Adrenal gland (tissue), 12 donors: ENCODE measurements around the gene BCL2L11. TPM values are rescaled to one million over a fixed set of nuclear protein-coding genes. Genes with fewer than 3 reads are reported as not detected.

ENCODE experiments used
- DNase-seq, 7 donors: peaks; one replicate each; pipeline ENCODE4 v3.0.0-alpha.2; 2019 to 2020
- H3K27ac ChIP-seq, 5 donors: fragments of 200-600 bp; sonication (generic) in 4 of 5; 1 replicate in 3 of 5; 2 replicates in 2 of 5; pipeline versions ENCODE4 v1.5.1 to v1.8.0; 2016 to 2020; ENCODE audit warnings: mild to moderate bottlenecking in 1 of 5
- H3K27me3 ChIP-seq: fragments of 200-600 bp; 2 replicates; pipeline ENCODE4 v1.8.0; 2021
- H3K36me3 ChIP-seq, 2 donors: fragments of 200-600 bp; replicated peaks in 1 of 2; 1 replicate in 1 of 2; 2 replicates in 1 of 2; pipeline versions ENCODE4 v1.5.1 to v1.8.0; 2018 to 2022
- H3K4me1 ChIP-seq, 2 donors: fragments of 200-600 bp; replicated peaks in 1 of 2; 1 replicate in 1 of 2; 2 replicates in 1 of 2; pipeline versions ENCODE4 v1.5.1 to v1.8.0; 2018 to 2021
- H3K4me3 ChIP-seq, 4 donors: fragments of 200-600 bp; sonication (generic) in 3 of 4; one replicate each; pipeline ENCODE4 v1.5.1; 2016 to 2018
- H3K9me3 ChIP-seq, 3 donors: fragments of 200-600 bp; sonication (generic) in 1 of 3; replicated peaks in 1 of 3; 1 replicate in 2 of 3; 2 replicates in 1 of 3; pipeline versions ENCODE4 v1.5.1 to v1.8.0; 2016 to 2021
- POLR2A ChIP-seq, 2 donors: fragments of 450-650 bp; IDR thresholded peaks; one replicate each; pipeline ENCODE4 v1.6.1; 2017; ENCODE audit warnings: antibody characterized with exemption in 2 of 2, mild to moderate bottlenecking in 2 of 2, moderate library complexity in 1 of 2
- WGBS, 4 donors: extraction: QIAGEN DNeasy Blood & Tissue Kit in 2 of 4; methylation state at CpG; one replicate each; pipeline versions ENCODE4 v1.1.5 to v1.1.7; 2013 to 2017; 5-methylcytosine and 5-hydroxymethylcytosine counted together
- intact Hi-C, 2 donors: fragments of 100-400 bp; cut with DNase I; formaldehyde crosslinking; loops; one replicate each; pipeline versions ENCODE4 v1.14.1 to v1.15.0; 2022 to 2023
- polyA plus RNA-seq, 3 donors: library from polyadenylated mRNA; stranded (reverse); fragments of 200-250 nt in 2 of 3; fragments of 350-450 nt in 1 of 3; fragmentation: Illumina TruSeq in 1 of 3; extraction: RNeasy Lipid Tissue Mini Kit (QIAGEN cat#74804) in 1 of 3; gene quantifications; one replicate each; pipeline ENCODE4 v1.2.3, GENCODE V29; 2013 to 2014
- total RNA-seq, 9 donors: library from RNA; depleted of rRNA in 4 of 9; stranded (reverse); fragments of >200 nt in 4 of 9; fragments of 120-200 nt in 1 of 9; fragmentation: NEBNext Ultra II Directional in 1 of 9; extraction: Animal tissue kit (Norgen Biotek cat#: 25700) in 1 of 9; gene quantifications; one replicate each; pipeline versions ENCODE4 v1.1.0 to v1.2.4, GENCODE V29; 2013 to 2023
- TF ChIP-seq, protein P1 (sequence below), 6 experiments: fragments of 450-650 bp in 4 of 6; fragments of 200-600 bp in 2 of 6; sonication (generic) in 1 of 6; IDR thresholded peaks; 1 replicate in 5 of 6; 2 replicates in 1 of 6; pipeline versions ENCODE4 v1.5.1 to v1.8.0; 2016 to 2021; ENCODE audit warnings: antibody characterized with exemption in 6 of 6, mild to moderate bottlenecking in 2 of 6, moderate library complexity in 1 of 6
- donor health status: healthy with polysubstance abuse.
- donor health status: Bipolar disorder and iron deficiency.
- donor health status: DM: yes; HTN: yes; CAD: no.
- donor health status: DM: no; HTN: no; CAD: no.
- donor health status: DM: no; HTN: no; CAD: no.
- donor health status: DM: yes; HTN: yes; CAD: no.

The BCL2L11 gene
- total and polyA plus RNA-seq, 12 donors, result 2.5 to 165 (median 15.7) TPM

DNA sequence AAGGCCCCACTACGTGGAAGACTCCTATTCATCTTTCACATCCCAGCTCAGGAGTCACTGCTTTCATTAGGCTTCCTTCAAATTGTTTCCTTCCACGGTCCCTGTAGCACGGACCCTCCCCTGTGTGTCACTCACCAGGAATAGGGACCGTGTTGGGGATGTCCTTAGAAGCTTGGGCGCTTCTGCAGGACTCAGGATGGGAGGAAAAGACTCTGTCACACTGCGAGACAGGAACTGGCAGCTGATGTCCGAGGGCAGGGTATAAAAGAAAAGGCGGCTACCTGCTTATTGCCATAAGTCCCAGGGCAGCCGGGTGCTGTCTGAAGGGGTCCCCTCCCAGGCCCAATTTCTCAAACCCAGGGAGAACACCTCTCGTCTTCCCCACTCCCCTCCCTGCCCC, 79.1 kb downstream of the BCL2L11 start:
- TF ChIP-seq, protein P1, sequence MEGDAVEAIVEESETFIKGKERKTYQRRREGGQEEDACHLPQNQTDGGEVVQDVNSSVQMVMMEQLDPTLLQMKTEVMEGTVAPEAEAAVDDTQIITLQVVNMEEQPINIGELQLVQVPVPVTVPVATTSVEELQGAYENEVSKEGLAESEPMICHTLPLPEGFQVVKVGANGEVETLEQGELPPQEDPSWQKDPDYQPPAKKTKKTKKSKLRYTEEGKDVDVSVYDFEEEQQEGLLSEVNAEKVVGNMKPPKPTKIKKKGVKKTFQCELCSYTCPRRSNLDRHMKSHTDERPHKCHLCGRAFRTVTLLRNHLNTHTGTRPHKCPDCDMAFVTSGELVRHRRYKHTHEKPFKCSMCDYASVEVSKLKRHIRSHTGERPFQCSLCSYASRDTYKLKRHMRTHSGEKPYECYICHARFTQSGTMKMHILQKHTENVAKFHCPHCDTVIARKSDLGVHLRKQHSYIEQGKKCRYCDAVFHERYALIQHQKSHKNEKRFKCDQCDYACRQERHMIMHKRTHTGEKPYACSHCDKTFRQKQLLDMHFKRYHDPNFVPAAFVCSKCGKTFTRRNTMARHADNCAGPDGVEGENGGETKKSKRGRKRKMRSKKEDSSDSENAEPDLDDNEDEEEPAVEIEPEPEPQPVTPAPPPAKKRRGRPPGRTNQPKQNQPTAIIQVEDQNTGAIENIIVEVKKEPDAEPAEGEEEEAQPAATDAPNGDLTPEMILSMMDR (IDR thresholded peaks at IDR 0.05), result no peak
- TF ChIP-seq POLR2A (IDR thresholded peaks at IDR 0.05), result no peak
- 91 to 97% (median 91%) methylated on average over 10 of the region's 10 CpGs for WGBS, 4 donors
- Histone ChIP-seq H3K9me3 (no peaks in the 10 kb centered on the region), H3K4me3 (no peak overlapping the region), H3K27ac (no peak overlapping the region), H3K36me3 (no peaks in the 10 kb centered on the region), H3K27me3 (no peaks in the 10 kb centered on the region), H3K4me1 (no peaks in the 10 kb centered on the region)
- no peak for DNase-seq
- intact Hi-C loops, result no loop called here

- WGBS, 4 donors, result 87 to 100% (median 94%) methylated on average over 2 to 11 of the region's 11 CpGs
These were observed 79.7 kb downstream of the BCL2L11 start for GRCh38 chr2:111200333-111200881.

GRCh38 chr2:111201214-111201613, 80.5 kb downstream of the BCL2L11 start:
- no peaks in the 10 kb centered on the region for H3K27me3 ChIP-seq
- no peak overlapping the region for H3K4me3 ChIP-seq
- no peaks in the 10 kb centered on the region for H3K4me1 ChIP-seq
- WGBS, 4 donors, result 77 to 94% (median 91%) methylated on average over 3 to 4 of the region's 4 CpGs
- H3K9me3 ChIP-seq, result no peaks in the 10 kb centered on the region
- no peak overlapping the region for H3K27ac ChIP-seq
- intact Hi-C loops, result no loop called here
- DNase-seq, result no peak
- TF ChIP-seq, protein P1 (IDR thresholded peaks at IDR 0.05), result no peak
- TF ChIP-seq POLR2A (IDR thresholded peaks at IDR 0.05), result no peak
- H3K36me3 ChIP-seq, result no peaks in the 10 kb centered on the region

More at GRCh38 chr2:111200333-111200881, 79.7 kb downstream of the BCL2L11 start:
- no peak overlapping the region for H3K27ac ChIP-seq
- no peaks in the 10 kb centered on the region for H3K27me3 ChIP-seq
- intact Hi-C loops, result no loop called here
- DNase-seq, result no peak
- no peak for TF ChIP-seq POLR2A (IDR thresholded peaks at IDR 0.05)
- TF ChIP-seq, protein P1 (IDR thresholded peaks at IDR 0.05), result no peak
- H3K4me3 ChIP-seq, result no peak overlapping the region
- no peaks in the 10 kb centered on the region for H3K36me3 ChIP-seq
- no peaks in the 10 kb centered on the region for H3K4me1 ChIP-seq
- no peaks in the 10 kb centered on the region for H3K9me3 ChIP-seq

DNA sequence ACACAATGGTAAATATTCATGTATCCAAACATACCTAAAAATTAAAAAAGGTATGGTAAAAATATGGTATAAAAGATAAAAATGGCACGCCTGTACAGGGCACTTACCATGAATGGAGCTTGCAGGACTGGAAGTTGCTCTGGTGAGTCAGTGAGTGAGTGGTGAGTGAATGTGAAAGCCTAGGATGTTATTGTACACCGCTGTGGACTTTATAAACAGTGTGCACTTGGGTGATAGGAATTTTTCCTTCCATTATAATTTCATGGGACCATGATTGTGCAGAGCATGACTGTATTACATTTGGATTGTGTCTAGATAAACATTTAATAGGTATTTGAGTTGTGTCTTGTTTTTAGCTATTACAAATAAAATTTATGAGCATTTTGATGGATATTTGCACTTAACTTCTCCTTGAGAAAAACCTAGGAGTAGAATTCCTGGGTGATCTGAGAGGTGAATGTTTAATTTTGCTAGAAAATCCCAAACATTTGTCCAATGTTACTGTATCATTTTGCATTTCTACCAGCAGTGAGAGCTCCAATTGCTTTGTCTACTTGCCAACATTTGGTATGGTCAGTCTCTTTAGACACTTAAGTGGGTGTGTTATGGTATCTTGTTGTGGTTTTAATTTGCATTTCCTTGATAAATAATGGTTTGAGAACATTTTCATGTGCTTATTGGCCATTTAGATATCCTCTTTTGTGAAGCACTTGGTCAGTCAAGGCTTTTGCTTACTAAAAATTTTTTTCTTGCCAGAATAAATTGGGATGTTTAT, 81.7 kb downstream of the BCL2L11 start:
- no peak overlapping the region for H3K27ac ChIP-seq
- DNase-seq, result no peak
- no peaks in the 10 kb centered on the region for H3K27me3 ChIP-seq
- no peak for TF ChIP-seq POLR2A (IDR thresholded peaks at IDR 0.05)
- TF ChIP-seq, protein P1 (IDR thresholded peaks at IDR 0.05), result no peak
- no peaks in the 10 kb centered on the region for H3K9me3 ChIP-seq
- H3K4me1 ChIP-seq, result no peaks in the 10 kb centered on the region
- WGBS, 4 donors, result 93 to 97% (median 96%) methylated on average over 2 of the region's 2 CpGs
- no peak overlapping the region for H3K4me3 ChIP-seq
- H3K36me3 ChIP-seq, result no peaks in the 10 kb centered on the region
- intact Hi-C loops, result no loop called here
